HepG2 (cell line): Measurements from ENCODE around the gene TSSK3. TPM values are rescaled to one million over a fixed set of nuclear protein-coding genes. Genes with fewer than 3 reads are reported as not detected.

Experiments used
- GZF1 ChIP-seq: sonication (generic); formaldehyde crosslinking; IDR thresholded peaks from 2 replicates; pipeline ENCODE4 v1.5.1; 2020; ENCODE audit warnings: mild to moderate bottlenecking, missing genetic modification reagents
- HNF1A ChIP-seq, 2 experiments: sonication (generic) in 1 of 2; formaldehyde crosslinking in 1 of 2; IDR thresholded peaks; 2 replicates each; pipeline versions ENCODE4 v1.4.0 to v1.6.1; 2016 to 2020; ENCODE audit warnings: borderline replicate concordance in 1 of 2, low read depth in 1 of 2, mild to moderate bottlenecking in 1 of 2, missing genetic modification reagents in 1 of 2
- PREB ChIP-seq: sonication (generic); formaldehyde crosslinking; IDR thresholded peaks from 2 replicates; pipeline ENCODE4 v1.4.0; 2020; ENCODE audit warnings: missing genetic modification reagents
- UBTF ChIP-seq: sonication (generic); formaldehyde crosslinking; IDR thresholded peaks from 2 replicates; pipeline ENCODE4 v1.4.0; 2020; ENCODE audit warnings: mild to moderate bottlenecking, missing genetic modification reagents
- ZBED4 ChIP-seq: sonication (generic); formaldehyde crosslinking; IDR thresholded peaks from 2 replicates; pipeline ENCODE4 v1.4.0; 2020; ENCODE audit warnings: missing genetic modification reagents, borderline replicate concordance
- ZEB1 ChIP-seq: IDR thresholded peaks from 2 replicates; pipeline ENCODE4 v1.6.1; 2012; ENCODE audit warnings: mild to moderate bottlenecking, low read depth, inconsistent platforms; ENCODE audit not compliant: insufficient replicate concordance
- ZFP41 ChIP-seq: sonication (generic); formaldehyde crosslinking; IDR thresholded peaks from 2 replicates; pipeline ENCODE4 v1.4.0; 2020; ENCODE audit warnings: mild to moderate bottlenecking, missing genetic modification reagents, borderline replicate concordance
- ZNF33B ChIP-seq: sonication (generic); formaldehyde crosslinking; IDR thresholded peaks from 2 replicates; pipeline ENCODE4 v1.5.1; 2020; ENCODE audit warnings: mild to moderate bottlenecking, missing genetic modification reagents
- ZNF607 ChIP-seq: sonication (generic); formaldehyde crosslinking; IDR thresholded peaks from 2 replicates; pipeline ENCODE4 v1.5.1; 2020; ENCODE audit warnings: missing genetic modification reagents, mild to moderate bottlenecking, borderline replicate concordance
- ZNF703 ChIP-seq: sonication (generic); formaldehyde crosslinking; IDR thresholded peaks from 2 replicates; pipeline ENCODE4 v1.5.1; 2020; ENCODE audit warnings: missing genetic modification reagents, mild to moderate bottlenecking, moderate library complexity, borderline replicate concordance
- ZNF800 ChIP-seq: sonication (generic); formaldehyde crosslinking; IDR thresholded peaks from 2 replicates; pipeline ENCODE4 v1.4.0; 2020; ENCODE audit warnings: missing genetic modification reagents
- polyA plus RNA-seq, 8 experiments: library from polyadenylated mRNA; depleted of rRNA in 3 of 8; stranded (reverse) in 7 of 8; unstranded in 1 of 8; fragments of >200 nt; fragmentation: Illumina TruSeq in 4 of 8; extraction: Trizol in 4 of 8; gene quantifications; 2 replicates each; pipeline versions ENCODE4 v1.2.1 to v1.2.3, GENCODE V29; 2011 to 2016; ENCODE audit warnings: low read depth in 4 of 8, missing spikeins in 1 of 8, mixed read lengths in 1 of 8; ENCODE audit not compliant: insufficient read depth in 1 of 8
- total RNA-seq, 5 experiments: library from RNA; depleted of rRNA; stranded (reverse); fragments of >200 nt; fragmentation: Illumina TruSeq; extraction: Trizol; gene quantifications; 2 replicates each; pipeline ENCODE4 v1.2.3, GENCODE V29; 2016; ENCODE audit warnings: low read depth in 1 of 5

TSSK3 gene
- total and polyA plus RNA-seq, 2 of the 13 experiments (the other 11 are each of a cell fraction or from before 2014, with no cell fraction given) = 1.0 to 1.1 TPM

- peak; percentile 53; the same call in 1 of the 2 replicates for TF ChIP-seq ZNF703 (CRISPR knock-in tag)
- TF ChIP-seq ZBED4 (CRISPR knock-in tag) = no peak; the same call in 1 of the 2 replicates
- no peak for TF ChIP-seq PREB
- TF ChIP-seq HNF1A (IDR thresholded peaks at IDR 0.05; ENCODE audit: low read depth) = no peak
- 0 out of 2 replicates have a peak, but pooled peaks have one; percentile 12 for TF ChIP-seq HNF1A (CRISPR knock-in tag; IDR thresholded peaks at IDR 0.05; ENCODE audit: borderline replicate concordance)
- no peak for TF ChIP-seq ZEB1
- TF ChIP-seq ZNF607 (CRISPR knock-in tag) = peak; percentile 27; the same call in 1 of the 2 replicates
- TF ChIP-seq ZNF33B (CRISPR knock-in tag) = no peak; the same call in 1 of the 2 replicates
- TF ChIP-seq GZF1 (CRISPR knock-in tag) = no peak
- no peak for TF ChIP-seq ZNF800 (CRISPR knock-in tag)
- TF ChIP-seq UBTF (CRISPR knock-in tag) = peak; percentile 83
- no peak for TF ChIP-seq ZFP41 (CRISPR knock-in tag)
These were observed 10.7 kb upstream of the TSSK3 start (continued) for GRCh38 chr1:32351399-32352238.
